OCI-LY3 (cell line): Measurements from ENCODE around the gene SPATS2.

ENCODE experiments used
- H2AFZ ChIP-seq: fragments of 200-600, 300-600 bp; shearing (Covaris generic); 2 replicates; pipeline ENCODE4 v1.6.0; 2014; ENCODE audit warnings: antibody characterized with exemption, low read depth, low read length
- H3K27ac ChIP-seq: fragments of 200-600, 300-600 bp; sonication (generic); 2 replicates; pipeline ENCODE4 v1.5.1; 2014; ENCODE audit warnings: mild to moderate bottlenecking, low read length, moderate library complexity, mixed read lengths
- H3K27me3 ChIP-seq: fragments of 200-600, 300-600 bp; sonication (generic); 2 replicates; pipeline ENCODE4 v1.6.1; 2014; ENCODE audit warnings: low read depth, low read length, mixed read lengths
- H3K36me3 ChIP-seq: fragments of 200-600, 300-600 bp; sonication (generic); replicated peaks from 2 replicates; pipeline ENCODE3; 2014; ENCODE audit warnings: low read depth, low read length, mixed read lengths
- H3K4me1 ChIP-seq: fragments of 300-600, 200-600 bp; sonication (generic); 2 replicates; pipeline ENCODE4 v1.6.1; 2014; ENCODE audit warnings: low read length, mixed read lengths
- H3K4me2 ChIP-seq: fragments of 200-600, 300-600 bp; sonication (generic); 2 replicates; pipeline ENCODE4 v1.6.1; 2014; ENCODE audit warnings: low read length, mixed read lengths
- H3K4me3 ChIP-seq: fragments of 300-600, 200-600 bp; sonication (generic); 2 replicates; pipeline ENCODE4 v1.5.1; 2014; ENCODE audit warnings: antibody characterized with exemption, mild to moderate bottlenecking, low read length, moderate library complexity
- H3K79me2 ChIP-seq: fragments of 300-600, 200-600 bp; shearing (Covaris generic); 2 replicates; pipeline ENCODE4 v1.6.1; 2014; ENCODE audit warnings: mild to moderate bottlenecking, low read length, mixed read lengths
- H3K9ac ChIP-seq: fragments of 300-600, 200-600 bp; shearing (Covaris generic); 2 replicates; pipeline ENCODE4 v1.6.0; 2014; ENCODE audit warnings: mild to moderate bottlenecking, low read length, moderate library complexity
- H3K9me3 ChIP-seq: fragments of 200-600, 300-600 bp; shearing (Covaris generic); 2 replicates; pipeline ENCODE4 v1.6.1; 2014; ENCODE audit warnings: low read length, mixed read lengths; ENCODE audit not compliant: insufficient read depth
- H4K20me1 ChIP-seq: fragments of 200-600, 300-600 bp; sonication (generic); 2 replicates; pipeline ENCODE4 v1.6.1; 2016; ENCODE audit warnings: low read length, mixed read lengths; ENCODE audit not compliant: insufficient read depth
- CTCF ChIP-seq: fragments of 200-600, 300-600 bp; sonication (generic); IDR thresholded peaks from 2 replicates; pipeline ENCODE4 v1.5.1; 2014; ENCODE audit warnings: antibody characterized with exemption, low read length, low read depth
- EZH2phosphoT487 ChIP-seq: fragments of 200-600 bp; shearing (Covaris generic); IDR thresholded peaks from 2 replicates; pipeline ENCODE4 v1.6.1; 2018; ENCODE audit warnings: antibody characterized with exemption, mixed run types, low read depth

The SPATS2 gene

GRCh38 chr12:49345825-49346658, 21.2 kb upstream of the SPATS2 start:
- Histone ChIP-seq H3K9me3 (no peaks in the 10 kb centered on the region), H3K4me2 (no peak overlapping the region), H3K79me2 (no peaks in the 10 kb centered on the region), H2AFZ (no peak overlapping the region), H3K4me1 (peaks cover 20% of the 10 kb centered on the region), H4K20me1 (no peaks in the 10 kb centered on the region), H3K4me3 (no peak overlapping the region), H3K27ac (no peak overlapping the region), H3K9ac (no peak overlapping the region), H3K36me3 (no peaks in the 10 kb centered on the region), H3K27me3 (peaks cover 16% of the 10 kb centered on the region)
- TF ChIP-seq EZH2phosphoT487 = no peak
- TF ChIP-seq CTCF = no peak

- H2AFZ ChIP-seq = peak within 1 kb of the TSS; percentile 88
- H3K79me2 ChIP-seq = no peaks in the 10 kb centered on the region
- peak within 1 kb of the TSS; percentile 78 for H3K4me2 ChIP-seq
- H3K27me3 ChIP-seq = peaks cover 16% of the 10 kb centered on the region
- H3K36me3 ChIP-seq = no peaks in the 10 kb centered on the region
- TF ChIP-seq CTCF = no peak
- no peak for TF ChIP-seq EZH2phosphoT487
- H3K9me3 ChIP-seq = no peaks in the 10 kb centered on the region
- peaks cover 20% of the 10 kb centered on the region for H3K4me1 ChIP-seq
- H3K4me3 ChIP-seq = peak within 1 kb of the TSS; percentile 73
- no peak within 1 kb of the TSS for H3K27ac ChIP-seq
- H4K20me1 ChIP-seq = no peaks in the 10 kb centered on the region
- H3K9ac ChIP-seq = peak within 1 kb of the TSS; percentile 52
Observed at GRCh38 chr12:49346659-49347310, 20.5 kb upstream of the SPATS2 start, which contains the start of gene DNAJC22. TSS of gene DNAJC22 (plus strand) at chr12:49346888. CDS start at chr12:49348873, 1,985 bp downstream.

GRCh38 chr12:49347311-49348193, 19.7 kb upstream of the SPATS2 start:
- Histone ChIP-seq H3K79me2 (no peaks in the 10 kb centered on the region), H3K4me3 (peak overlapping the region; percentile 73), H2AFZ (peak overlapping the region; percentile 88), H3K27ac (no peak overlapping the region), H4K20me1 (no peaks in the 10 kb centered on the region), H3K36me3 (no peaks in the 10 kb centered on the region), H3K9ac (peak overlapping the region; percentile 52), H3K27me3 (peaks cover 17% of the 10 kb centered on the region), H3K9me3 (no peaks in the 10 kb centered on the region), H3K4me2 (peak overlapping the region; percentile 78), H3K4me1 (peaks cover 20% of the 10 kb centered on the region)
- peak; percentile 93 for TF ChIP-seq CTCF
- TF ChIP-seq EZH2phosphoT487 = no peak
